DOHH2 (cell line): Measurements from ENCODE around the gene SLC30A2.

Source experiments
- H3F3A ChIP-seq: fragments of 200-600 bp; sonication (generic), shearing (Covaris generic); 2 replicates; pipeline ENCODE4 v1.6.0; 2016; ENCODE audit warnings: antibody characterized with exemption, mild to moderate bottlenecking; ENCODE audit not compliant: control insufficient read depth, insufficient read depth
- H3K27ac ChIP-seq: fragments of 200-600 bp; sonication (generic); 2 replicates; pipeline ENCODE4 v1.5.1; 2014; ENCODE audit warnings: low read depth, mild to moderate bottlenecking, low read length, moderate library complexity
- H3K27me3 ChIP-seq: fragments of 200-600 bp; sonication (generic); 2 replicates; pipeline ENCODE4 v1.6.1; 2014; ENCODE audit warnings: mild to moderate bottlenecking, low read length, mixed read lengths; ENCODE audit not compliant: control insufficient read depth
- H3K36me3 ChIP-seq: fragments of 200-600 bp; sonication (generic); 2 replicates; pipeline ENCODE4 v1.6.1; 2014; ENCODE audit warnings: mild to moderate bottlenecking, low read length, moderate library complexity, mixed read lengths; ENCODE audit not compliant: control insufficient read depth
- H3K4me1 ChIP-seq: fragments of 200-600 bp; sonication (generic); 2 replicates; pipeline ENCODE4 v1.6.1; 2014; ENCODE audit warnings: mild to moderate bottlenecking, low read length, mixed read lengths; ENCODE audit not compliant: control insufficient read depth
- H3K4me2 ChIP-seq: fragments of 200-600 bp; sonication (generic); 2 replicates; pipeline ENCODE4 v1.6.0; 2014; ENCODE audit warnings: mild to moderate bottlenecking, low read length, moderate library complexity
- H3K4me3 ChIP-seq: fragments of 200-600 bp; sonication (generic); 2 replicates; pipeline ENCODE4 v1.5.1; 2014; ENCODE audit warnings: mild to moderate bottlenecking, low read length, mixed read lengths
- H3K79me2 ChIP-seq: fragments of 200-600 bp; sonication (generic); 2 replicates; pipeline ENCODE4 v1.6.1; 2014; ENCODE audit warnings: mild to moderate bottlenecking, low read length, mixed read lengths; ENCODE audit not compliant: control insufficient read depth
- H3K9me2 ChIP-seq: fragments of 200-600 bp; sonication (generic); replicated peaks from 2 replicates; pipeline ENCODE4 v1.6.1; 2014; ENCODE audit warnings: mild to moderate bottlenecking, low read length, mixed read lengths; ENCODE audit not compliant: control insufficient read depth
- H3K9me3 ChIP-seq: fragments of 200-600 bp; sonication (generic); 2 replicates; pipeline ENCODE4 v1.6.1; 2014; ENCODE audit warnings: antibody characterized with exemption, low read length, mixed read lengths; ENCODE audit not compliant: control insufficient read depth, insufficient read depth
- H4K20me1 ChIP-seq: fragments of 200-600 bp; sonication (generic); 2 replicates; pipeline ENCODE4 v1.6.0; 2014; ENCODE audit warnings: low read depth, mild to moderate bottlenecking, antibody characterized with exemption, low read length, moderate library complexity; ENCODE audit not compliant: control insufficient read depth, insufficient read depth
- CTCF ChIP-seq: fragments of 200-600 bp; sonication (generic); IDR thresholded peaks from one replicate; pipeline ENCODE4 v1.5.1; 2014; ENCODE audit warnings: antibody characterized with exemption, mild to moderate bottlenecking, low read depth, low read length; ENCODE audit not compliant: poor library complexity, severe bottlenecking
- EZH2phosphoT487 ChIP-seq: fragments of 200-600 bp; sonication (generic); IDR thresholded peaks from 2 replicates; pipeline ENCODE4 v1.6.1; 2017; ENCODE audit warnings: borderline replicate concordance, mild to moderate bottlenecking, antibody characterized with exemption, low read length, moderate library complexity, mixed read lengths

Gene SLC30A2

GRCh38 chr1:26064553-26064952 lies 18.6 kb upstream of the SLC30A2 start:
- H4K20me1 ChIP-seq = no peaks in the 10 kb centered on the region
- H3K4me1 ChIP-seq = no peaks in the 10 kb centered on the region
- H3K36me3 ChIP-seq = no peaks in the 10 kb centered on the region
- H3K79me2 ChIP-seq = no peaks in the 10 kb centered on the region
- no peak overlapping the region for H3K4me3 ChIP-seq
- TF ChIP-seq EZH2phosphoT487 (no peak), CTCF (no peak)
- H3K9me3 ChIP-seq = no peaks in the 10 kb centered on the region
- peaks cover 18% of the 10 kb centered on the region for H3K27me3 ChIP-seq
- no peak overlapping the region for H3K4me2 ChIP-seq
- no peaks in the 10 kb centered on the region for H3F3A ChIP-seq
- no peak overlapping the region for H3K27ac ChIP-seq
- H3K9me2 ChIP-seq = no peaks in the 10 kb centered on the region

GRCh38 chr1:26060832-26061574 lies 15.1 kb upstream of the SLC30A2 start:
- Histone ChIP-seq H3F3A (no peaks in the 10 kb centered on the region), H3K9me3 (no peaks in the 10 kb centered on the region), H4K20me1 (no peaks in the 10 kb centered on the region), H3K27ac (no peak overlapping the region), H3K79me2 (no peaks in the 10 kb centered on the region), H3K27me3 (peaks cover 32% of the 10 kb centered on the region), H3K4me1 (no peaks in the 10 kb centered on the region), H3K9me2 (no peaks in the 10 kb centered on the region), H3K36me3 (no peaks in the 10 kb centered on the region), H3K4me2 (no peak overlapping the region), H3K4me3 (no peak overlapping the region)
- TF ChIP-seq CTCF (no peak), EZH2phosphoT487 (no peak)

DNA sequence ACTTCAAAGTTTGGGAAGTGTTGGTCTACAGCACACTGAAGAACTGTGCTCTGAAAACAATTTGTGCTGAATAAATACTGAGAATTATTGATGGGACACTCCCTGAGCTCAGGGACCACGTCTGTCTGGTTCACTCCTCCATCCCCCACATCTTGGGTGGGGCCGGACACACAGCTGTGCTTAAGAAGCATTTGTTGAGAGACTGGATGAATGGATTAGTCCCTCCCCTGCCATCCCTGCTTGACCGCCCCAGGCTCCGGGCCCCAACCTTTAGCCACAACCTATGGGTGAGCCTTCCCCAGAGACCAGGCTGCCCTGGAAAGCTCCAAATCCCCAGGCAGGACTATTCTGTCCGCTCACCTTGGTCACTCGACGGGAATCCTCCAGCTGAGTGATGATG lies 14.0 kb upstream of the SLC30A2 start:
- H4K20me1 ChIP-seq = no peaks in the 10 kb centered on the region
- H3K4me2 ChIP-seq = no peak overlapping the region
- H3K4me3 ChIP-seq = no peak overlapping the region
- H3K9me3 ChIP-seq = no peaks in the 10 kb centered on the region
- TF ChIP-seq EZH2phosphoT487 = no peak
- no peak for TF ChIP-seq CTCF
- H3K27me3 ChIP-seq = peaks cover 34% of the 10 kb centered on the region
- H3K36me3 ChIP-seq = no peaks in the 10 kb centered on the region
- no peaks in the 10 kb centered on the region for H3K9me2 ChIP-seq
- H3K4me1 ChIP-seq = no peaks in the 10 kb centered on the region
- H3F3A ChIP-seq = no peaks in the 10 kb centered on the region
- H3K79me2 ChIP-seq = no peaks in the 10 kb centered on the region
- no peak overlapping the region for H3K27ac ChIP-seq
